Measurements from ENCODE around the gene RGL3. TPM values are rescaled to one million over a fixed set of nuclear protein-coding genes. Genes with fewer than 3 reads are reported as not detected.
"Not testable (repeated sequence)": the region's sequence is repeated elsewhere in the genome, so short reads cannot be mapped to it uniquely, and the experiment has no call there.

Gene RGL3
- total RNA-seq, 1 donor from 2014 or later, result 18.8 TPM

- no peak for DNase-seq (ENCODE audit: low spot score)
Observed at GRCh38 chr19:11450570-11451326, 31.6 kb upstream of the RGL3 start.

DNA sequence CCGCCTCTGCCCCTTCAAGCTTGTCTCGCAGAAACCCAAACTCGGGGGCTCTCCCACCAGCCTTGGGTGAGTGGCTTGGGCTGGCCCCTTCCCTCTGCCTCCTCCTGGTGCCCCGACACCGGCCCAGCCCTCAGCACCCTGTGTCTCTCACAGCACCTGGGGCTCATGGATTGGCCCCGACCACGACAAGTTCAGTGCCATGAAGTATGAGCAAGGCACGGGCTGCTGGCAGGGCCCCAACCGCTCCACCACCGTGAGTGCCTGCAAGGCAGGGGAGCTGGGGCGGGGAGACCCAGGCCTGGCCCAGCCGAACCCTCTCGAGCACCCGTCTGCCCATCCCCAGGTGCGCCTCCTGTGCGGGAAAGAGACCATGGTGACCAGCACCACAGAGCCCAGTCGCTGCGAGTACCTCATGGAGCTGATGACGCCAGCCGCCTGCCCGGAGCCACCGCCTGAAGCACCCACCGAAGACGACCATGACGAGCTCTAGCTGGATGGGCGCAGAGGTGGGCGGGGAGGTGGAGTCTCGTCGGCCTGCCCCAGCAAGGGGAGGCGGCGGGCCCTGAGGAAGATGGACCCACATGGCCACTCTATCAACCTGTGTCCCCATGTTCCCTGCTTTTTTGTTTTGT is 29.9 kb upstream of the RGL3 start:
- DNase-seq (ENCODE audit: low spot score), result no peak

DNA sequence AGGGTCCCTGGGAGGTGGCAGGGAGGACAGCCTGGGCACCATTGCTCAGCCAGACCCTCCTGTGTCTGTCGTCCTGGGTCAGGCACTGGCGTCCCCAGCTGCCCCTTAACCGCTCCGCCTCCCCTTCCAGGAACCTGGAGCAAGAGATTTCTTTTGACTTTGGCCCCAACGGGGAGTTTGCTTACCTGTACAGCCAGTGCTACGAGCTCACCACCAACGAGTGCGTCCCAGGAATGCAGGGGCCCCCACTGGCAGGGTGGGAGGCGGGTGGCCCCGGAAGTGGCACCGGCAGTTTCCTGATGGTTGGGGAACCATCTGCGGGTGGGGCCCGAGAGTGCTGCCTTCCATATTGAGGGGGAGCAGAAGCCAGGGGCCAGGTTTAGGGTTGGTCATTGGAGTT is 29.3 kb upstream of the RGL3 start:
- no peak for DNase-seq (ENCODE audit: low spot score)

DNA sequence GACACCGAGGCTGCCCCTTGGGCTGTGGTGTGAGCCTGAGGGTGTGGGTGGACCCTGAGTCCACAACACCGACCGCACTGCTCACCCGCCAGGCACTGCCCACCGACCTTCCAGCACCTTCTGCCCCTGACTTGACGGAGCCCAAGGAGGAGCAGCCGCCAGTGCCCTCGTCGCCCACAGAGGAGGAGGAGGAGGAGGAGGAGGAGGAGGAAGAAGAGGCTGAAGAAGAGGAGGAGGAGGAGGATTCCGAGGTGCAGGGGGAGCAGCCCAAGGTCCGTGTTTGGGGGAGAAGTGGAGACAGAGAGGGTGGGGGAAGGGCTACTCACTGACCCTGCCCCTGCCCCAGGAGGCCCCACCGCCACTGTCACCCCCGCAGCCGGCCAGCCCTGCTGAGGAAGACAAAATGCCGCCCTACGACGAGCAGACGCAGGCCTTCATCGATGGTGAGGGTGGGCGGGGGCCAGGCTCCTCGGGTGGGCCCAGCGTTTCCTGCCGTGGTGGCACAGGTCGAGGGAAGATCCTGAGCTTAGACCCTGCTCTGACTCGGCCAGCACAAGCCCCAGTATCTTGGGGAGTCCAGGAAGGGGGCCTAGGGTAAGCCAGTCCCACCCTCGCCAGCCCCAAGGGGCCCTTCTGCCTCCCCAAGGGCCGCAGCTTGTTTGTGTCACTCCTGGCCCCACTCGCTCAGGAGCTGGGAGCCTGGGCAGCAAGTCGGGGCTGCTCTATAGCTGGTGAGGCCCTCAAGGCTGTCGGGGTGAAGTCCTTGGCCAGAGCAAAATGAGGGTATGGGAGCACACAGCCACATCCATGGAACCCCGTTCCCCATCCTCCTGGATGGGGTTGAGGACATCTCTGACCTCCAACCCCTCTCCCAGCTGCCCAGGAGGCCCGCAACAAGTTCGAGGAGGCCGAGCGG is 28.5 kb upstream of the RGL3 start:
- DNase-seq (ENCODE audit: low spot score), result no peak

DNA sequence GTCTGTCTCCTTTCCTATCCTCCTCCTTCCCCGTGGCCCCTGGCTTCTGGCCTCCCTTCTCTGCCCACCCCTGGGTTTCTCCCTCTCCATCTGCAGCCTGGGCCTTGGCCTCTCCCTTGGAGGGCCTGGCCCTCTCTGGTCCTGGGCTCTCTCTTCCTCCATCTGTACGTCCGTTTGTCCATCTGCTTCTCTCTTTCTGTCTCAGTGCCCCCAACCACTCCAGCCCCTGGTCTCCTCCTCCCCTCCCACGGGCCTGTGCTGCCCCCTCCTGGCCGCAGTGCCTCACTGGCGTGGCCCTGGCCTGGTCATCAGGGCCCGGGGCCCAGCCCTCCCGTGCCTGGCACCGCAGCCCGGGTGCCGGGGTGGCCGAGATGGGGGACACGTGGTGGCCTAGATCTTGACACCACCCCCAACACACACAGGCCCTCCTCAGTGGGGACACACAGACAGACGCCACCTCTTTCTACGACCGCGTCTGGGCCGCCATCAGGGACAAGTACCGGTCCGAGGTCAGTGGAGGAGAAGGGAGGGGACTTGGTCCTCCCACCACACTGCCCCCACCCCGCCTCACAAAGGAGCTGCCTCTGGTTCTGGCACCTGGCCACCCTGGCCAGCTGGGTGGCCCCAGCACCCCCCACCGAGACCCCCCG is 27.7 kb upstream of the RGL3 start:
- DNase-seq (ENCODE audit: low spot score), result no peak

DNA sequence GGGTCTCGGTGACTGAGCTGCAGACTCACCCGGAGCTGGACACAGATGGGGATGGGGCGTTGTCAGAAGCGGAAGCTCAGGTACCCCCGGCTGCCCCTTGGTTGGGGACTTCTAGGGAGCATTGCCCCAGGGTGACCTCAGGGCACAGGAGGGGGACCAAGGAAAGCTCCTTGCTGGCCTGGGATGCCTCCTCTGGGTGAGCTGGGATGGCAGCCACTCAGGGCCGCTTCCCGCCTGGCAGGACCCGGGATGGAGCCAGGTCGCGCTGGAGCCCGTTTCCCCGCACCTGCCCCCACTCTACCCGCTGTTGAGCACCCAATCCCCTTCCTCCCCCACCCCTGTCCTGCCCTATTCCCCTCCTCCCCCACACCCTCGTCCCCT is 27.1 kb upstream of the RGL3 start:
- DNase-seq (ENCODE audit: low spot score), result no peak

DNA sequence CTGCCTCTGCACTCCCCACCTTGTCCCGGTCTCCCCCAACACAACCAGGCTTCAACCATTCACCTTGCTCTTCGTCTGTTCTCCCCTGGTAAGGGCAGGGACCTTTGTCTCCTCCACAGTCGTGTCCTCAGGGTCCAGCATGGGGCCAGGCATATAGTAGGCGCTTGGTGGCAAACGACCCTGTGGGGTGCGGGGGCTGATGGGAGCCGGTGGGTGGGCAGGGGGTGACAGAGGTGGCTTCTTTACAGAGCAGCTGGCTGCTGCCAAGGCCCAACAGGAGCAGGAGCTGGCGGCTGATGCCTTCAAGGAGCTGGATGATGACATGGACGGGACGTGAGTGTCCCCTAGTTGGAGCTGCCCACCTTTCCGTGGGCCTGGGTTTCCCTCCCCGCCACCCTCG is 26.0 kb upstream of the RGL3 start:
- no peak for DNase-seq (ENCODE audit: low spot score)

- DNase-seq (ENCODE audit: low spot score), result no peak
Observed at GRCh38 chr19:11444059-11444458, 24.9 kb upstream of the RGL3 start.

- DNase-seq (ENCODE audit: low spot score), result no peak
Observed at GRCh38 chr19:11437955-11438354, 18.8 kb upstream of the RGL3 start.

- no peak for DNase-seq (ENCODE audit: low spot score)
Observed at GRCh38 chr19:11435833-11436313, 16.8 kb upstream of the RGL3 start.

DNA sequence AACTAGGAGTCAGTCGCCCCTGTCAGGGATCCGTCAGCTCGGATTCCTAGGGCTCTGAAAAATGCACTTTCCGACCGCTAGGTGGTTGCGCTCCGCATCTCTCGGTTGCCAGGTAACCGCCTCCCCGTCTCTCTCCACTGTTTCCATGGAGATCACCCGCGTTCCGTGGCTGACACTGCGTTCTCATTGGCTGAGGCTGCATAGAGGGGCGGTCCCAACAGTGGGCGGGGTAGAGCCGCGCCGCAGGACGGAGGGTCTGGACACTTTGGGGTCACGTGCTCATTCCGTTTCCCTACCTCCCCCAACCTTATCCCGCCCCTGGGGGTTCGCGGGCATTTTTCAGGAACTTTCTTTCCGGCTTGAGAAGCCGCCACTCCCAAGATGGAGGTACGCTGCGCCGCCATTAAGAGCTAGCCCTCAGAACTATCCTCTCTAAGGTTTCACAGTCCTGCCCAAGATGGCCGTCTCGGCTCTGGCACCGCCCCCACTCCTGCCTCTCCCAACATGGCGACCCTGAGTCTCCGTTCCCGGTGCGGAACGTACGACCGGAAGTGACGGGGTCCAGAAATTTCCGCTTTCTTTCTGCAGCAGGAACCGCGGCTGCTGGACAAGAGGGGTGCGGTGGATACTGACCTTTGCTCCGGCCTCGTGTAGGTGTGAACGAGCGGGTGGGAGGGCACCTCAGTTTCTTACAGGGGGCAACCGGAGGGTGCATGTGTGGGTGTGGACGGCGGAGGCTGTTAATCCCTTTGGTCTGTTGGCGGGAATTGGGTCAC is 16.1 kb upstream of the RGL3 start, which contains the start of the genes ODAD3 and PRKCSH:
TSS of gene ODAD3 (minus strand) at position 65 of the 776 bp plus-strand sequence. CDS start 105 bp downstream, outside the sequence.
TSS of gene PRKCSH (plus strand) at position 579 of the 776 bp plus-strand sequence. CDS start 483 bp downstream, outside the sequence.
- peak; percentile 99 for DNase-seq (ENCODE audit: low spot score)

- DNase-seq (ENCODE audit: low spot score), result no peak
Observed at GRCh38 chr19:11434703-11435056, 15.6 kb upstream of the RGL3 start.

DNA sequence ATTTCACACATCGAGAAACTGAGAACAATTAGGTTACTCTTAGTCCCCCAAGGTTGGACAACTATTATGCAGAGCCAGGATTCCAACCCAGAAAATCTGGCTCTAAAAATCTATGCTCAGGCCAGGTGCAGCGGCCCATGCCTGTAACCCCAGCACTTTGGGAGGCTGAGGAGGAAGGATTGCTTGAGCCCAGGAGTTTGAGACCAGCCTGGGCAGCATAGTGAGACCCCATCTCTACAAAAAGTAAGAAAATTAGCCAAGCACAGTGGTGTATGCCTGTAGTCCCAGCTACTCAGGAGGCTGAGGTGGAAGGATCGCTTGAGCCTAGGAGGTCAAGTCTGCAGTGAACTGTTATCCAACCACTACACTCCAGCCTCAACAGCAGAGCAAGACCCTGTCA is 14.4 kb upstream of the RGL3 start:
- not testable (repeated sequence) for DNase-seq (ENCODE audit: low spot score)

GRCh38 chr19:11426656-11427055 is 7.5 kb upstream of the RGL3 start:
- no peak for DNase-seq (ENCODE audit: low spot score)

DNA sequence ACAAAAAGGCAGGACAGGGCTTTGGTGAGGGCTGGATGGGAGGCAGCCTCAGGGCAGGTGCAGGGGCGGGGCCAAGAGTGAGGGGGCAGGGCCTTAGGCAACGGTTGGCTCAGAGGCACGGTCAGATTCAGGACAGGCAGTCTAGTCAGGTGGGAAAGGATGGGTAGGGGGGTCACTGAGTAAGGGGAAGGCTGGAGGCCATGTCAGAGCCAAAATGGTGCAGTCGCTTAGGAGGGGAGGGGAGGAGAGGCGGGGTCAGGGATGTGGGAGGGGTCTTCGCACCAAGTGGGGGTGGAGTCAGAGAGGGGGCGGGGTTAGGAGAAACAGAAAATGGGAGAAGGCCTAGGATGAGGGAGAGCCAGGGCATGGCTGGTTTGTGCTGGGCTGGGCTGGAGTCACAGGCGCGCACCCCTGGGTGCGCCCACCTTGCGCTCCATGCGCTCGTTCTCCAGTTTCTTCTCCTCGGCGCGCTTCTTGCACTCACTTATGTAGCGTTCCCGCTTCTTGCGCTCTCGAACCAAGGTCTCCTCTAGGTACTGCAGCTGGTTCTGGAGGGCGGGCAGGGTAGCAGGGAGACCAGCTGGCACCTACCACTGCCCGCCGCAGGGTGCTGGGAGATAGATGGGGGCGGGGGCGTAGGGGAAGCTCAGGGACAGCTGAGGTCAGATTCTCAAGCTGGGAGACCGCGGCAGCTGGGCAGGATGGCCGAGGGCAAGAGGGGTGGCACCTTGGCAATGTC is 6.8 kb upstream of the RGL3 start:
- no peak for DNase-seq (ENCODE audit: low spot score)

DNA sequence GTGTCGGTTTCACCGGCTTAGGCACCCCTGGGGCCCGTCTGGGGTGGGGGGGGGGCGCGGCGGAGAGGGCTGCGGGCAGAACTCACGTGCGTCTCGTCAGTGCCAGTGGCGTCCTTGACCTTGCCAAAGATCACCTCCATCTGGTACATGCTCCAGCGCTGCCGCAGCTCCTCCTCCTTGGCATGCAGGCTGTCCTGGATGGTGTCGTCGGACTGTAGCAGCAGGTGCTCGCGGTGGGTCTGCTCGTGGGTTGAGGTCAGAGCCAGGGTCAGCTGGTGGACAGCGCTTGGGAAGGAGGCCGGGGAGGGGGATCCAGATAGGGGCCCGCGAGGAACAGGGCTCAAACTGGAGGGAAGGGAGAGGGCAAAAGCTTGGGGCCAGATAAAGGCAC is 4.7 kb upstream of the RGL3 start:
- DNase-seq (ENCODE audit: low spot score), result no peak

DNA sequence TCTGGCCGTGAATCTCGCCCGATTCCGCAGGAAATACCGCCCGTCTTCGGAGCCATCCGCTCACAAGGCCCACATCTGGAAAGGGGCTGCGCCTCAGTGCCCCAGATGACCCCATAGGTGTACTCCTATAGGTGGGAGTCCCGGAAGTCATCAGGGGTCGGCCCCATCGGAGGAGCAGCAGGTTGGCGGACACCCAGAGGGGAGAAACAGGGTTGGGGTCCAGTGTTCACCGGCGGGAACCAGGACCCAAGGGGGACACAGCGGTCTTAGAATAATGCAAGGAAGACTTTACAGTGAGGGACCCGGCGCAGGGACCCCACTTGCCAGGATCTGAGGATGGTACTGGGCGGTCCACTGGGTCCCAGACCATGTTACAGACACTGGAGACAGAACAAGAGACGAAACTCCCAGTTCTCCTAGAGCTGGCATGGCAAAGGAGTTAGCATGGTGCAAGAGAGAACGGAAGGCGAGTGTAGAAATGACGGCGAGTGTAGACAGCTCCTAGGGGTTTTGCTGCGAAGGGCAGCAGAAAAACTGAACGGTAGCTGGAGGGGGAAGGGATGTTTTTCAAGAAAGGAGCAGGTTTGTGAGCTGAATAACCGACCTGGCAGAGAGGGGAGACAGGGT is 4.2 kb upstream of the RGL3 start:
- DNase-seq (ENCODE audit: low spot score), result no peak

GRCh38 chr19:11422163-11423065 is 3.3 kb upstream of the RGL3 start:
- DNase-seq (ENCODE audit: low spot score), result no peak
